ENCODE data around the gene PTPRCAP.

Gene PTPRCAP

DNA sequence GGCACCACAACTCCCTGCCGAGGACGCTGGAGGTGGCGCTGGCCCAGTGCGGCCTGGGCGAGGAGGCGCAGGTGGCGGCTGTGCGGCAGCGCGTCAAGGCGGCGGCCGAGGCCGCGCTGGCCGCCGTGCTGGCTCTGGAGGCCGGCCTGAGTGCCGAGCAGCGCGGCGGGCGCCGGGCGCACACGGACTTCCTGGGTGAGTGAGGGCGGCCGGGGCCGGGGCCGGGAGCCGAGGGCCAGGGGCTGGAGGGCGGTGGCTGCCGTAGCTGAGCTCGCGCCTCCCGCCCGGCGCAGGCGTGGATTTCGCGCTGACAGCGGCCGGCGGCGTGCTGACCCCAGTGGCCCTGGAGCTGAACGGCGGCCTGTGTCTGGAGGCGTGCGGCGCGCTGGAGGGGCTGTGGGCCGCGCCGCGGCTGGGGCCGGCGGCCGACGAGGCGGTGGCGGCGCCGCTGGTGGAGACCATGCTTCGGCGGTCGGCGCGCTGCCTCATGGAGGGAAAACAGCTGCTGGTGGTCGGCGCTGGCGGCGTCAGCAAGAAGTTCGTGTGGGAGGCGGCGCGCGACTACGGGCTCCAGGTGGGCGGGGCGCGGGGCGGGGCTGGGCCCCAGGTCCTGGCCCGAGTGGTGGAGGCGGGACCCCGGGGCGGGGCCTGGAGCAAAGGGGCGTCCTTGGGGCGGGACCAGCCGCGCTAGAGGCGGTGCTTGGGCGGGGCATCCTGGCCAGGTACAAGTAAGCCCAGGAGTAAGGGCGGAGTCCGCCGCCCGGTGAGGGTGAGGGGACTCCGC is 16.6 kb downstream of the PTPRCAP start:
- peak overlapping the region; percentile 50 for H3K4me3 ChIP-seq (ENCODE audit: low read depth, low read length)
- TF ChIP-seq, protein P1, sequence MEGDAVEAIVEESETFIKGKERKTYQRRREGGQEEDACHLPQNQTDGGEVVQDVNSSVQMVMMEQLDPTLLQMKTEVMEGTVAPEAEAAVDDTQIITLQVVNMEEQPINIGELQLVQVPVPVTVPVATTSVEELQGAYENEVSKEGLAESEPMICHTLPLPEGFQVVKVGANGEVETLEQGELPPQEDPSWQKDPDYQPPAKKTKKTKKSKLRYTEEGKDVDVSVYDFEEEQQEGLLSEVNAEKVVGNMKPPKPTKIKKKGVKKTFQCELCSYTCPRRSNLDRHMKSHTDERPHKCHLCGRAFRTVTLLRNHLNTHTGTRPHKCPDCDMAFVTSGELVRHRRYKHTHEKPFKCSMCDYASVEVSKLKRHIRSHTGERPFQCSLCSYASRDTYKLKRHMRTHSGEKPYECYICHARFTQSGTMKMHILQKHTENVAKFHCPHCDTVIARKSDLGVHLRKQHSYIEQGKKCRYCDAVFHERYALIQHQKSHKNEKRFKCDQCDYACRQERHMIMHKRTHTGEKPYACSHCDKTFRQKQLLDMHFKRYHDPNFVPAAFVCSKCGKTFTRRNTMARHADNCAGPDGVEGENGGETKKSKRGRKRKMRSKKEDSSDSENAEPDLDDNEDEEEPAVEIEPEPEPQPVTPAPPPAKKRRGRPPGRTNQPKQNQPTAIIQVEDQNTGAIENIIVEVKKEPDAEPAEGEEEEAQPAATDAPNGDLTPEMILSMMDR (IDR thresholded peaks at IDR 0.05; ENCODE audit: borderline replicate concordance, insufficient read depth, low read depth, low read length): no peak

GRCh38 chr11:67420147-67420645 is 17.3 kb downstream of the PTPRCAP start:
- TF ChIP-seq, protein P1 (IDR thresholded peaks at IDR 0.05; ENCODE audit: borderline replicate concordance, insufficient read depth, low read depth, low read length): no peak

GRCh38 chr11:67419325-67420049 is 18.0 kb downstream of the PTPRCAP start:
- H3K4me3 ChIP-seq (ENCODE audit: low read depth, low read length): no peak overlapping the region
- TF ChIP-seq, protein P1 (IDR thresholded peaks at IDR 0.05; ENCODE audit: borderline replicate concordance, insufficient read depth, low read depth, low read length): no peak

More at GRCh38 chr11:67420147-67420645, 17.3 kb downstream of the PTPRCAP start:
- H3K4me3 ChIP-seq (ENCODE audit: low read depth, low read length): peak overlapping the region; percentile 50

GRCh38 chr11:67418476-67419281 is 18.8 kb downstream of the PTPRCAP start:
- TF ChIP-seq, protein P1 (IDR thresholded peaks at IDR 0.05; ENCODE audit: borderline replicate concordance, insufficient read depth, low read depth, low read length): no peak
- no peak overlapping the region for H3K4me3 ChIP-seq (ENCODE audit: low read depth, low read length)

- TF ChIP-seq, protein P1 (IDR thresholded peaks at IDR 0.05; ENCODE audit: borderline replicate concordance, insufficient read depth, low read depth, low read length): no peak
- H3K4me3 ChIP-seq (ENCODE audit: low read depth, low read length): no peak overlapping the region
Observed at GRCh38 chr11:67417425-67417824, 20.1 kb downstream of the PTPRCAP start.

DNA sequence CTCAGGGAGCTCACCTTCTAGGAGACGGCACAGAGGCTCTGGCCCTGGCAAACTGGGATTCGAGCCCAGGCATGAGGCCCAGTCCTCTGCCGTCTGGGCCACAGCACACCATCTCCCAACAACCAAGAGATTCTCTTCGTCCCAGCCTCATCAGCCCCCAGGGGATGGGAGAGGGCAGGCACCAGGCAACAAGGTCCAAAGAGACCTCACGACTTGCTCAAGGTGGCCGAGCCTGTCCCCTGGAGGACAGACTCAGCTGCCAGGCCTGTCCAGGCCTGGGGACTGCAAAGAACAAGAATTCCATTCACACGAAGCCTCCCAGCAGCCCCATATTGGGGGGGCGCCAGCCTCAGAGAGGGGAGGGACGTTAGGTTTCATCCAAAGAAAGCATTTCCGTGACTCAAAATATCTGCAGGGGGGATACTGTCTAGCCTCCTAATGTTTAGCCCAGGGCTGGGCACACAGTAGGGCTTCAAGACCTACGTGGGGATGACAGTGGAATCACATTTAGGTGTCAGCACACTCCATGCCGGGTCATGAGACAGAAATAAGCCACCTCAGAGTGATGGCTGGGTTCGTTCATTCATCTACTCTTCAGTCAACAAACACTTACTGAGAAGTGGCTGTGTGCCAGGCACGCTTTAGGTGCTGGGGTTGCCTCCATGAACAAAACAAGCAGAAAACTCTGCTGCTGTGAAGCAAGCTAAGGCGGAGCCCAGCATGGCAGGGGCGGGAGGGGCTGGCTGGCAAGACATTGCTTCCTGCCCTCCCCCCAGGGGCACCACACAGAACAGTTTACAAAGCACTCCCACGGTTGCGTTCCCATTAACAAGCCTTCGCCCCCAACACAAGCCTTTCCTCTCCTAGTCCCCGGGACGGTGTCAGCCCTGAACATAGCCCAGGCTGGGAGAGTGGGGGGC is 20.8 kb downstream of the PTPRCAP start:
- H3K4me3 ChIP-seq (ENCODE audit: low read depth, low read length): no peak overlapping the region
- TF ChIP-seq, protein P1 (IDR thresholded peaks at IDR 0.05; ENCODE audit: borderline replicate concordance, insufficient read depth, low read depth, low read length): no peak
